Measurements from ENCODE around the gene TMX2.
"Not testable (repeated sequence)": the region's sequence is repeated elsewhere in the genome, so short reads cannot be mapped to it uniquely, and the experiment has no call there.

The TMX2 gene

GRCh38 chr11:57716726-57717125, 4.3 kb downstream of the TMX2 start:
- not testable (repeated sequence) for DNase-seq

- no peak for DNase-seq
Measured at GRCh38 chr11:57727185-57727584, 14.8 kb downstream of the TMX2 start.

- DNase-seq, result no peak
Measured at GRCh38 chr11:57728829-57729228, 16.4 kb downstream of the TMX2 start.

GRCh38 chr11:57729479-57729878, 17.1 kb downstream of the TMX2 start:
- DNase-seq, result no peak

- DNase-seq, result no peak
Measured at GRCh38 chr11:57732661-57733060, 20.3 kb downstream of the TMX2 start.

- no peak for DNase-seq
Measured at GRCh38 chr11:57735619-57736298, 23.4 kb downstream of the TMX2 start.

- DNase-seq, result peak; percentile 67
Measured at GRCh38 chr11:57741132-57742086, 29.0 kb downstream of the TMX2 start, which contains the start of gene SELENOH. SELENOH (plus strand) TSS chr11:57741491; CDS start chr11:57741596, 105 bp downstream.

GRCh38 chr11:57742087-57742452, 29.7 kb downstream of the TMX2 start:
- no peak for DNase-seq

- no peak for DNase-seq
Measured at GRCh38 chr11:57744357-57744756, 32.0 kb downstream of the TMX2 start.

- DNase-seq, result no peak
Measured at GRCh38 chr11:57745206-57745605, 32.8 kb downstream of the TMX2 start.

- no peak for DNase-seq
Measured at GRCh38 chr11:57746920-57747319, 34.5 kb downstream of the TMX2 start.

GRCh38 chr11:57751176-57751575, 38.8 kb downstream of the TMX2 start:
- no peak for DNase-seq

- no peak for DNase-seq
Measured at GRCh38 chr11:57751676-57752253, 39.4 kb downstream of the TMX2 start, which contains the start of gene BTBD18. BTBD18 (minus strand) TSS chr11:57751819; CDS start chr11:57751188, 631 bp downstream.

- DNase-seq, result no peak
Measured at GRCh38 chr11:57752954-57753353, 40.6 kb downstream of the TMX2 start.

GRCh38 chr11:57758174-57758573, 45.8 kb downstream of the TMX2 start:
- no peak for DNase-seq

- no peak for DNase-seq
Measured at GRCh38 chr11:57761301-57762234, 49.2 kb downstream of the TMX2 start, which contains the start of gene CTNND1. CTNND1 (plus strand) TSS chr11:57761802; CDS start chr11:57791479, 29,677 bp downstream.

- no peak for DNase-seq
Measured at GRCh38 chr11:57762235-57762861, 50.0 kb downstream of the TMX2 start.

- no peak for DNase-seq
Measured at GRCh38 chr11:57763568-57763967, 51.2 kb downstream of the TMX2 start.

GRCh38 chr11:57764021-57764420, 51.6 kb downstream of the TMX2 start:
- DNase-seq, result no peak

- DNase-seq, result no peak
Measured at GRCh38 chr11:57764566-57764965, 52.2 kb downstream of the TMX2 start.

- no peak for DNase-seq
Measured at GRCh38 chr11:57764972-57765371, 52.6 kb downstream of the TMX2 start.

GRCh38 chr11:57770793-57771192, 58.4 kb downstream of the TMX2 start:
- no peak for DNase-seq

All from NCI-H187 treated with DMSO at 0.1 percent for 48 hours (cell line).